Measurements from ENCODE around the gene CLEC17A.
"Not testable (repeated sequence)": the region's sequence is repeated elsewhere in the genome, so short reads cannot be mapped to it uniquely, and the experiment has no call there.

Gene CLEC17A

DNA sequence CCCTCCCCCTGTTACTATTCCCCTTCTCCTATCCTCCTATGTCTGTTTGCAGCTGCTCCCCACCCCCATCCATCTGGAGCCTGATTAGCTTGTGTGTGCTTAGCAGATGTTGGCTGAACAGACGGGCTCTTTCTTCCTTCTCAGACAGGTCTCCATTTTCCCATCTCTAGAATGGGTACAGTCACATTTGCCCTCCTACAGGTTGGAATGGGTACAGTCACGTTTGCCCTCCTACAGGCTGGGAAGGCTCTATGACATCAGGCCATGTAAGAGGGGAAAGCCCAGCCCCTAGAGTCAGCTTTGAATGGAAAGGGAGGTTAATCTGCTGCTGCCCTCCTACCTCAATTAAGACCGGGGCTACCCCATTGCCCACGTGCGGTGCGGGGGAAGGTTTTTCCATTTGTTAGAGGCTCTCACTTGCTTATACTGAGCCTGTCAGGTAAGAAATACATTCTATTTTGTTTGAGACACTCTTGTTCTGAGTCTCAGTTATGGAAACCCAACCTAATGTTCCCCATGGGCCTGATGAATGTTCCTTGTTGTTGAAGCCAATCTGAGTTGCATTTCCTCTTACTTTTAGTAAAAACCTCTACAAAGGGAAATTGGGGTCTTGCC is 2.2 kb upstream of the CLEC17A start:
- DNase-seq (ENCODE audit: low read depth): no peak

DNA sequence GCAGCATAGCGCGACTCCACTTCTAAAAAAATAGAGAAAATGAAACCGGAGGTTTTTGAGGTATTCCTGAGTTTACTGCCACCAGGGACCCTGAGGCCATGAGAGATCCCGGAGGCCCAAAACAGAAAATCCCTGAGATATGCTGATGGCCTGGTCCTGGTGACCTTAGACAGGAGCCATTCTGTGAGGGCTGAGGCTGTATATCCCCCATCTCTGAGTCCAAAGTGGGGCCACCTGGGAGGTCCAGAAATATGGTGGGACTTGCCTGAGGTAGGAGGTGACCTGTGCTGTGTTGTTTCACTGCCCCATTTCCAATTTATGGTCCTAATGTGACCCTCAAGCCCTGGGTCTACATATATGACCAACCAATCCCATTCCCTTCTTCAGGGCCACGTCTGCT is 1.5 kb downstream of the CLEC17A start:
- not testable (repeated sequence) for DNase-seq (ENCODE audit: low read depth)

- not testable (repeated sequence) for DNase-seq (ENCODE audit: low read depth)
Measured at GRCh38 chr19:14585187-14585586, 2.3 kb downstream of the CLEC17A start.

- not testable (repeated sequence) for DNase-seq (ENCODE audit: low read depth)
Measured at GRCh38 chr19:14589433-14589832, 6.5 kb downstream of the CLEC17A start.

- DNase-seq (ENCODE audit: low read depth): no peak
Measured at GRCh38 chr19:14595558-14595957, 12.7 kb downstream of the CLEC17A start.

GRCh38 chr19:14599548-14600147 is 16.8 kb downstream of the CLEC17A start:
- no peak for DNase-seq (ENCODE audit: low read depth)

DNA sequence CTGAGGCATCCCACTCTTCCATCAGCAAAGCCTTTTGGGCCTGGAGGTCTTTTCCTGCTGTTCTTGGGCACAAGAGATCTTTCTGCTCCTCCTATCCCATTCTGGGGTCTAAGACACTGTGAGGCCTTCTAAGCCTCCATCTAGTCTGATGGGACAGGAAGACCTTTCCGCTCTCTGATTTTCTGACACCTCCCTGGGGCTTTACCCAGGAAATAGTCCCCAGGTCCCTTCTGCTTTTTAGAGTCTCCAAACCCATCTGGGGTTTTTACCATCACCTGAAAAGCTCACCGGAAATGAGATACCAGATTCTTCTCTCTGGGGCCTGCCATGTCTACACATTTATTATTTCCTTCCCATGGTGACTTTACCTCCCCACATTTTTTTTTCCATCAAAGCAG is 21.1 kb downstream of the CLEC17A start:
- no peak for DNase-seq (ENCODE audit: low read depth)

DNA sequence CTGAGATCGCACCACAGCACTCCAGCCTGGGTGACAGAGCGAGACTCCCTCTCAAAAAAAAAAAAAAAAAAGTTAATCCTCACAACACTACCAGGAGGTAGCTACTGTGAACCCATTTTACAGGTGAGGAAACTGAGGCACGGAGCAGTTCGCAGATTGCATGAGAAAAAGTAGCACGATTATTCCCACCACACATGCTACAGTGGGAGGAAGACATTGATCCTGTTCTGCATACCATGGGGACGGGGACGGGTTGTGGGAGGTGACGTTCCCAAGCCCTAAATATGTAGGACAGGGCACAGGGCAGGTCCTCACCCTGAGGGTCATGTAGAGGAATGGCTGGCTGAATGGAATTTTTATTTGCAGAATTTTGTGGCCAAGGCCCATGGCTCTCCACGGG is 23.7 kb downstream of the CLEC17A start:
- DNase-seq (ENCODE audit: low read depth): no peak

DNA sequence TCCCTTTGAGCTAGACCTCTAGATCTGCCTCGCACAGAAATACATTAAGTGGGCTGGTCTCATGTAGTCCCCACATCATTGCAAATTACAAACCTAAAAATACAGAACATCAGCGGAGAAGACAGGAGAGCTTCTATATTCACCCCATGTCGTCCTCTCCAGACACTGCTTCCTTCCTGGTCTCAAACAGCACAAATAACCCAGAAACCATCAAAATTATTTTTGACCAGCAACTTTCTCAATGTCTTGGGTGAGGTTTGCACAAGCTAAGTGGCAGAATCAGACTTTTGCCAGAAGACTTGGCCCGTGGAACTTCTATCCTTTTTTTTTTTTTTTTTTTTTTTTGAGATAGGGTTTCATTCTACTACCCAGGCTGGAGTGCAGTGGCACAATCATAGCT is 28.2 kb downstream of the CLEC17A start:
- DNase-seq (ENCODE audit: low read depth): no peak

- not testable (repeated sequence) for DNase-seq (ENCODE audit: low read depth)
Measured at GRCh38 chr19:14612242-14612641, 29.4 kb downstream of the CLEC17A start.

GRCh38 chr19:14612657-14613056 is 29.8 kb downstream of the CLEC17A start:
- DNase-seq (ENCODE audit: low read depth): no peak

DNA sequence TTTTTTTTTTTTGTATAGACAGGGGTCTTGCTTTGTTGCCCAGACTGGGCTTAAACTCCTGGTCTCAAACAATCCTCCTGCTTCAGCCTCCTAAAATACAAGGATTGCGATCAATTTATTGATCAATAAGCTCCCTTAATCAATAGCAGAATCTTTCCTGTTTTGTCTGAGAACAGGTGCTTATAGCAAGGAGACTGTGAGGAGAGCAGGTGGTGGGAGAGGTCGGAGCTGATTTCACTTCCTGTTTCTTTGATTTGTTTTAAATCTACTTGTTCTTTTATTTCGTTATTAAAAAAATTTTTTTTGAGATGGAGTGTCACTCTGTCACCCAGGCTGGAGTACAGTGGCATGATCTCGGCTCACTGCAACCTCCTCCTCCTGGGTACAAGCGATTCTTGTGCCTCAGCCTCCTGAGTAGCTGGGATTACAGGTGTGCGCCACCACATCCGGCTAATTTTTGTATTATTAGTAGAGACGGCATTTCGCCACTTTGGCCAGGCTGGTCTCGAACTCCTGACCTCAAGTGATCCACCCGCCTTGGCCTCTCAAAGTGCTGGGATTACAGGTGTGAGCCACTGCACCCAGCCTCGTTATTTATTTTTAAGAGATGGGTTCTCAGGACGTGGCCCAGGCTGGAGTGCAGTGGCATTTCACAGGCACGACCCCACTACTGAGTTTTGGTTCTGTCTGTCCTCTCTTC is 30.7 kb downstream of the CLEC17A start:
- DNase-seq (ENCODE audit: low read depth): not testable (repeated sequence)

DNA sequence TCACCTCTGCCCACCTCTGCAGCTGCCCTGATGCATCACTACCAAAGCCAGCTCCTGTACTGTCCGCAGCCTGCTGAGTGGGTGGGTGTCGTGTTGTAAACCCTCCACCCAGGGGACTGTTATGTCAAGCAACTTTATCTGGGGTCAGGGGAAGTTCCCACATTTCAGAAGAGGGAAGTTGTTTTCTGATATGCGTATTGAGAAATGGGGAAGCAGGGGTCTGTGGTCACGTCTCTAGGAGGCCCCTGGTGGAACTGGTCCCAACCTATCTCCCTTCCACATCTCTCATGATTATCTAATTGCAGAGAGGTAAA is 31.2 kb downstream of the CLEC17A start:
- DNase-seq (ENCODE audit: low read depth): no peak

DNA sequence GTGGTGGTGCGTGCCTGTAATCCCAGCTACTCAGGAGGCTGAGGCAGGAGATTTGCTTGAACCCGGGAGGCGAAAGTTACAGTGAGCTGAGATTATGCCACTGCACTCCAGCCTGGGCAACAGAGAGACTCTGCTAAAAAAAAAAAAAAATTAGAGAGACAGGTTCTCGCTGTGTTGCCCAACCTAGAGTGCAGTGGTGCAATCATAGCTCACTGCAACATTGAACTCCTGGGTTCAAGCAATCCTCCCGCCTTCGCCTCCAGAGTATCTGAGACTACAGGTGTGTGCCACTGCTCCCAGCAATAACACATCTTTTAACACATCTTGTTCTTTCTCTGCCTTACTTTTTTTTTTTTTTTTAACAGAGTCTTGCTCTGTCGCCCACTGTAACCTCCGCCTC is 32.7 kb downstream of the CLEC17A start:
- DNase-seq (ENCODE audit: low read depth): no peak

DNA sequence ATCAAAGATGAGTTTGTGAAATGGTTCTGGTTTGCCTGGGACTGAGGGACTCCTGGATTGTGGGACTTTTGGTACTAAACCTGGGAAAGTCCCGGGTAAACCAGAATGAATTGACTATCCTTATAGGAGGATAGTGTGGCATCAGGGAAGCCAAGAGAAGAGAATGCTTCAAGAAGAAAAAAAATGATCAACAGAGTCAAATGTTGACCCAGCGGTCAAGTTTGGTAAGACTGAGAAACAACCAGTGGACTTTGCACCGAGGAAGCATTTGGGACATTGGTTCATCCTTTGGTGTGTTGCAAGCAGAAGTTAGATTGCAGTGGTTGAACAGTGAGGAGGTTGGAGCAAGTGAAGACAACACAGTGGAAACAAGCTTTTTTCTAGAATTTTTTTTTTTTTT is 33.5 kb downstream of the CLEC17A start:
- DNase-seq (ENCODE audit: low read depth): no peak

DNA sequence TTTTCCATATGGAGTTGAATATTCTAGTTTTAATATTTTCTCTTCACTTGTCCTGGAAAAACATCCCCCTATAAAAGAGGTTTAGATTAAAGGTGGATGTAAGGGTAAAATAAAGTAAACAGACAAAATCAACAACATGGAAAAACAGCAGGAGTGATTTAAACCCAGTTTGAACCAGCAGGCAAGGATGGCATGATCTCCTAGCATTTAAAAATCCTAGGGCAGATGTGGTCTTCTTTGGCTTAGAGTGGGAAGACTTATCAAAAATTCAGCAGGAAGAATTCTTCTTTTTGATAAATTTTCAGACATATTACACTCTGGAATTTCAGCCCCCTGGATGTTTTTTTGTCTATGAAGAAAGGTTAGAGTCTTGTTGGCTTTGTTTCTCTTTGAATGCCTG is 36.5 kb downstream of the CLEC17A start:
- DNase-seq (ENCODE audit: low read depth): no peak

DNA sequence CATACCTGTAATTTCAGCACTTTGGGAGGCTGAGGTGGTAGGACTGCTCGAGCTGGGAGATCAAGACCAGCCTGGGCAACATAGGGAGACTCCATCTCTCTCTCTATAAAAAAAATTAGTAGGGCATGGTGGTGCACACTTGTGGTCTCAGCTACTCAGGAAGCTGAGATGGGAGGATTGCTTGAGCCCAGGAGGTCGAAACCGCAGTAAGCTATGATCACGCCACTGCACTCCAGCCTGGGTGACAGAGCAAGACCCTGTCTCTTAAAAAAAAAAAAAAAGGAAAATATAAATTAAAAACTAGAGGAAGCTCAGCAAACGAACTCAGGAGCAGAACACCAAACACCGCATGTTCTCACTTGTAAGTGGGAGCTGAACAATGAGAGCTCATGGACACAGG is 41.6 kb downstream of the CLEC17A start:
- DNase-seq (ENCODE audit: low read depth): not testable (repeated sequence)

DNA sequence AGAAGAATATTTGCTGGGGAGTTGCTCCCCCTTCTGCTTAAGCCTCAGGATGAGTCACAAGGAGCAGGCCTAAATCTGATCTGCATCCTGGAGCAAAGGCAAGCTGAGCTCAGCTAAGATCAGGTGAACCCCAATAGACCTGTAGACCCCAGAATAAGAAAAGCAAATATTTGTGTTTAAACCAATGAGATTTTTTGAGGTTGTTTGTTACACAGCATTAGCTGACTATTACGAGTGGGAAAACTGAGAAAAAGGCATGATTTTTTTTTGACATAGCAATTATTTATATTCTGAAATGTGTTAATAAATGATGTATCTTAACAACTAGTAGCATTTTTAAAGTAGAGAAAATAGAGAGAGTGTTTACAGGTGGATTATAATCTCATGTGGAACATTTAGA is 46.7 kb downstream of the CLEC17A start:
- DNase-seq (ENCODE audit: low read depth): no peak

DNA sequence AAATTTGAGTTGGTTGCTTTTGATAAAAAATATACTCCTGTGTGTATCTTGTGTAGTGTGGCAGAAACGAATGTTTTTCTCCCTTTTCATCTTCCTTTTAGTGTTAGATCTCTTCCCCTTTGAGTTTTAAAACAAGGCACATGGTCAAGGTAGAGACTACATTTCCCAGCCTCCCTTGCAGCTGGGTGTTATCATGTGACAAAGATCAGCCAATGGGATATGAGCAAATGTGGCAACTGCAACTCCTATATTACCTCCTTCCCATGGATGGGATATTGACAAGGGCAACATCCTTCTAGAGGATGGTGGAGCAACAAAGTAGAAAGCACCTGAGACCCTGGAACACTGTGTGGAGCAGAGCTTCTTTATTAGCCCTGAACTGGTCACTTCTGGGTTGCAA is 49.4 kb downstream of the CLEC17A start:
- DNase-seq (ENCODE audit: low read depth): no peak

GRCh38 chr19:14639536-14640277 is 56.8 kb downstream of the CLEC17A start:
- no peak for DNase-seq (ENCODE audit: low read depth)

DNA sequence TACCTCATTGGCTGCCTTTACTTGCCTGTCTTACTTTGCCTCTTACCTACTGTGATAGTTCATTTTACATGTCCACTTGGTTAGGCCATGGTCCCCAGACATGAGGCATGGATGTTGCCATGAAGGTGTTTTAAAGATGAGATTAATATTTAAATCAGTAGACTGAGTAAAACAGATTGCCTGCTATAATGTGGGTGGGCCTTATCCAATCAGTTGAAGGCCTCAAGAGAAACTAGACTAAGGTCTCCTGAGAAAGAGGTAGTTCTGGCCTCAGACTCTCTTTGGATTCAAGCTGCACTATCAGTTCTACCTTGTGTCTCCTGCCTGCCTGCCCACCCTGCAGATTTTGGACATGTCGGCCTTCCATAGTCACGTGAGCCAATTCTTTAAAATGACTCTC is 65.6 kb downstream of the CLEC17A start:
- DNase-seq (ENCODE audit: low read depth): no peak

- no peak for DNase-seq (ENCODE audit: low read depth)
Measured at GRCh38 chr19:14649020-14649419, 66.1 kb downstream of the CLEC17A start.

GRCh38 chr19:14650161-14650560 is 67.3 kb downstream of the CLEC17A start:
- DNase-seq (ENCODE audit: low read depth): no peak

Data from fibroblast of gingiva (primary cell).